Suppressor macrophage (primary cell): ENCODE measurements around the gene TPRG1.
A peak's percentile ranks its signal among the peaks of the same experiment; 100 is the strongest.
"Not testable (repeated sequence)": the region's sequence is repeated elsewhere in the genome, so short reads cannot be mapped to it uniquely, and the experiment has no call there.

Experiments
- DNase-seq, 4 experiments: peaks; one replicate each; pipeline ENCODE4 v3.0.0-alpha.2; 2020 to 2022

TPRG1 gene

DNA sequence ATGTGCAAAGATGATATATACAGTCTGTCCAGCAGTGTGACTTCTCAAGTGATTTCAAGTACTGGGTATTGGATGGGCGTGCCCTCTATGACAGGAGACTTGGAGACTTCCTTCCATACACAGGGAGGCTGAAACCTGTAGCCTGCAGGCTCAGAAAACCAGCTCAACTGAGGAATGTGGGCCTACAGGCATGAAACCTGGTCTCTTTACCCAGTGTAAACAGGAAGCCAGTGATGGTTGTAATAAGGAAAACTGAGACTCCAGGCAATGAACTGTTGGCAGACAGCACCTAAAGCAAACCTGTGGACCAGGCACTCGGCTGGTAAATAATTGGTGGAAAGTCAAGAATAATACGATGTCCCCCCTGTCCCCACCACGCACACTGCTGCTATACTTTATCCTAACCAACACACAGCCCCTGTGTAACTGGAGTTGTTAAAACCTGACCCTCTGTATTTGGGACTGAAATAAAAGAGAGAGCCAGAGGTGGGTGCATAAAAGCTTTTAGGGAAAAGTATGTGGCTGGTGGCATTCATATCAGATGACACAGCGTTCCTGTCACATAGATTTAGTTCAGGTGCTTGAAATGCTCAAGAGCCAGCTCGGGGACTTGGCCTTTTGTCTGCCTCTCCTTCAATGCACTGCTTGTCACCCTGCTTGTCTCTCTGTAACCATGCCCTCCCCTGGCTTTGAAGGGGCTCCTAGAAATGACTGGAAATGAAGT is 144.7 kb downstream of the TPRG1 start:
- no peak for DNase-seq

DNA sequence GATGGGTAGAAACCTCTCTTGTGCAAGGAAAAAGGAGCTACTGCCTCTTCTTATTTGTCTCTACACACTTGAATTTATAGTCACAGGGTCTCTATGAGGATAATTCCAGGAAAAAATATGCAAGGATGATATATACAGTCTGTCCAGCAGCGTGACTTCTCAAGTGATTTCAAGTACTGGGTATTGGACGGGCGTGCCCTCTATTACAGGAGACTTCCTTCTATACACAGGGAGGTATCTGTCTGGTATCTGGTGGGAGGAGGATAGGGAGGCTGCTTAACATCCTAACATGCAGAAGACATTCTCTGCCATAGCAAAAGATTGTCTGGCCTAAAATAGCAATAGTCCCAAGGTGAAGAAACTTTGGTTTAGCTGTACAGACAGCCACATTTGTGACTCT is 146.1 kb downstream of the TPRG1 start:
- DNase-seq, result no peak

DNA sequence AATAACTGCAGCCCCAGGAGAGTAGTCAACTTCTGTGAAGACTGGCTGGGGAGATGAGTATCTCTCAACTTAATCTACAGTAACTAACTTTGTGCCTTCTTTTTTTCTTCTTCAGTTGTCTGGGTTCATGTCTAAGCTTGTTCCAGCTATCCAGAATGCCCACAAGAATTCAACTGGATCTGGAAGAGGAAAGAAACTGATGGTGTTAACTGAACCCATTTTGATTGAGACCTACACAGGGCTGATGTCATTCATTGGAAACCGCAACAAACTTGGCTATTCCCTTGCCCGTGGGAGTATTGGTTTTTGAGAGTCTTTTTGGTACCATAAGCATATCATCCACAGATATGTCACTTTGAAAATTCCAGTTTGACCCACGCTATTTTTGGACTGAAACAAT is 148.7 kb downstream of the TPRG1 start:
- no peak for DNase-seq

DNA sequence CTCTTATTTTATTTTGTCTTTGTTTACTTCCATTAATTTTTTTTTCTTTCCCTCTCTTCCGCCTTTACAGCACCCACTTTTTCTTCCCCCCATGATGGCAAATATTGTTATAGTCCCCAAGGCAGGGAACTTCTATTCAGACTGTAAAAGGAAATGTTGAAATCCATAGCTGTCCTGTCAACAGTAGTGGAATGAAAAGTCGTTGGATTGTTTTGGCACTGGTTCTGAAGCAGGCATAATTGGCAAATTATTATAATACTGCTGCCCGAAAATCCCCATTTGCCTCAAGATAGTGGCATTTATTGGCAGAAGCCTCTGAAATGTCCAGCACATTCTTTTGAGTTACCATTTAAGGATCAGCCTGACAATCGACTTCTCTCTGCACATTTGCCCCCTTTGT is 150.6 kb downstream of the TPRG1 start:
- DNase-seq, result no peak

DNA sequence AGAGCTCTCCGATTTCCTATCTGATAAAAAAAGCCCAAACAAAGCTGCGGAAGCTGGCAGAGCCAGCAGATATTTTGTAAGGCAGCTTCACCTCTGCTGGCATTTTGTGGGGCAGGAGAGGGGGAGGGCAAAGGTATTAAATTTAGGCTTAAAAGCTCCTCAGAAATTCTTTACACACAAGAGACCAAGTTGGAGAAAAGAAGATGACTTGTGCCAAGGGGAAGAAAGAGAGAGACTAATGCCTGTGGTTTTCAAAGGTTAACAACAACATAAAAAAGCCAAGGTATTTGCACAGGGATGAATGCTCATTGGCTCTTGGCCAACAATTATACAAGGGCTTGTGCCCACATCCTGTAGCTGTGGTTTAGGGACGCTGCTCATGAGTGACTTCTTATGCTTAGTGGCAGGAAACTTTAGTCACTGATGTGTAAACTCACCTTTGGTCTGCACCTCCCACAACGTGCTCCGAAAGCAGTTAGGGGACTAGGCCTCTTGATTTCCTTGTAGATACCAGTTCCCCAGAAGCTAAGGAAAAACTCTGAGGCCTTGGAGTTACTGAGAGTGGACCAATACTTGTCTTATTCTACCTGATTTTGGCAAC is 152.9 kb downstream of the TPRG1 start:
- peak in 1 of 4 experiments; percentile 6 for DNase-seq

DNA sequence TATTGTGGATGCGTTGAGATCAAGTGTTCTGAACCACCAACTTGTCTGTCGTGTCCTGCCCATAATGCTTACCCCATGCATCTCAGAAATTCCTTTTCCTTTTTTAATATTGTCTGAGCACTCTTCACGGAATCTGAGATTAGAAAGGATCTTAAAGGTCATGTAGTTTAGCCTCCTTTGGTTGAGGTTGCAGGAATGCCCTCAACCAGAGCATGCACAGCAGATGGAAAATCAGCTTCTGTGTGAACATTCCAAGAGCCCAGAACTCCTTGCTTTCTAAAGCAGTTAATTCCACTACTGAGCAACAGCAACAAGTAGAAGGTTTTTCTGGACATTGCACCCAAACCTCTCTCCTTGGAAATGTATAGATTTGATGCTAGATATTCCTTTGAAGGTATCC is 153.7 kb downstream of the TPRG1 start:
- no peak for DNase-seq

DNA sequence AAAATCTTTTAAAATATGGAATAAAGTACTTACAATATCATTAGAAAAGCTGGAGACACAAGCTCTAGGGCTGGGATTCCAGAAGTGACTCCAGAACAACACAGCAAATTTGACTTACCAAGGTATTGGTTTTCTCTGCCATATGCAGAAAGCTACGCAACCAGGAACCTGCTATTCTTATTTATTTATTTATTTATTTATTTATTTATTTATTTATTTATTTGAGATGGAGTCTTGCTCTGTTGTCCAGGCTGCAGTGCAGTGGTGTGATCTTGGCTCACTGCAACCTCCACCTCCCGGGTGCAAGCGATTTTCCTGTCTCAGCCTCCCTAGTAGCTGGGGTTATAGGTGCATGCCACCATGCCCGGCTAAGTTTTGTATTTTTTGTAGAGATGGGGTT is 157.9 kb downstream of the TPRG1 start:
- not testable (repeated sequence) for DNase-seq

DNA sequence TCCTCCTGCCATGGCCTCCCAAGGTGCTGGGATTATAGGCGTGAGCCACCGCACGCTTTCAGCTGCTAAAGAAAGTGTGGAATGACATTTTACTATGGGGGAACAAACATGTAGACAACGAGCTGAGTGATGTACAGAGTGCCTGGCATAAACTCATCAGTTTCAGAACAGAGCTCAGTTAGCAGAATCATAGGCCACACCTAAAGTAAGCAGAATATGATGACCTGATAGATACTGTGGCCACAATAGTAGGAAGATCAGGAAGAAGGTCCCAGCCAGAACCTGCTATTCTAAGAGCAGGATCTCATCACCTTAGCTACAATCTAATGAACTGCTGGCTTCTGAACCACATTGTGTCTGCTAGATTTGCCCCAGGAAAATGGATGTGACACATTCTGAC is 158.3 kb downstream of the TPRG1 start:
- DNase-seq, result no peak

DNA sequence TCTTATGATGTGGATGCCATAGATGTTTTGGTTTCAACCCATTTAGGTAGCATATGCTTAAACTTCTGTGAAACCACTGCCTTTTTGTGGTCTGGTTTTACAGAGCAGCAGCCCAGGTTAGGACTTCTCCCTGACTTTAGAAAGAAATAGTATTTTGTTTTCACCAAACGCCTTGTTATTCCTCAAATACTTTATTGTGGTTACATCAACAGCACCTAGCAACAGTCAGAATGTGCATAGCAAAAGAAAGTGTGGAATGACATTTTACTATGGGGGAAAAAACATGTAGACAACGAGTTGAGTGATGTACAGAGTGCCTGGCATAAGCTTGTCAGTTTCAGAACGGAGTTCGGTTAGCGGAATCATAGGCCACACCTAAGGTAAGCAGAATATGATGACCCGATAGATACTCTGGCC is 159.2 kb downstream of the TPRG1 start:
- DNase-seq, result no peak

DNA sequence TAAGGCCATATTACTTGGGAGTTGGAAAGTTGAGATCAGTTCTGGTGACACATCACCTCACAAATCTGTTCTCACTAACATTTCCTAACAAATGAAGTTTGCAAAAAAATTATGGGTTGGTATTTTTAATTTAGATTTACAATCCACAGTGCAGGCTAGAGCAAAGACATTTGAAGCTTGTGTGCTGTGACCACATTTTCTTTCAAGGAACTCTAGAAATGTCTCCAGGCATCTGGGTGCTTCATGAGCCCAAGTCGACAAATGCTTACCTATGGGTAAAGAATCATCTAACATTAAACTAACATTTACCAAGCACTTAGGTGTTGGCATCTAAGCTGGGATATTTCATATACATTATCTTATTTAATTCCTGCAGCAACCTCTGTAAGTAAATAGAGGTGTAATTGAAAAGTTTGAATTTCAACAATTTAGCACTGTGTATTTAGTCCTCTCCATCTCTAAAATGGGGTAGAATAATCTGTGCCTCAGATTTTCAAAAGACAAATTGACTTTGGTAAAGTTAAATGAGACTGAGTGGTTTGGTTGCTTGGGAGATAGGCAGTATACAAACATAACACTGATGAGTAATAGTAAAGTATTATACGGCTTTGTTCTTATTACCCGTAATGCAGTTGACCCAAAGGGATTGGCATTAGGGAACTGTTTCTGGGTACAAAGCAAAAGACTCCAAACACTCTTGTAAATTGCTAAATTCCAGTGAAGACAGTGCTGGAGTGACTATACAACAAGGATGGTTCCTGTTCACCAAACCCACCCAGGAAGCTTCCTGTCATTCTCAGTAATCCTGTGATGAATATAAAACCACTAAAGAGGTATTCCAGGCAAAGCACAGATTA is 162.5 kb downstream of the TPRG1 start:
- no peak for DNase-seq

DNA sequence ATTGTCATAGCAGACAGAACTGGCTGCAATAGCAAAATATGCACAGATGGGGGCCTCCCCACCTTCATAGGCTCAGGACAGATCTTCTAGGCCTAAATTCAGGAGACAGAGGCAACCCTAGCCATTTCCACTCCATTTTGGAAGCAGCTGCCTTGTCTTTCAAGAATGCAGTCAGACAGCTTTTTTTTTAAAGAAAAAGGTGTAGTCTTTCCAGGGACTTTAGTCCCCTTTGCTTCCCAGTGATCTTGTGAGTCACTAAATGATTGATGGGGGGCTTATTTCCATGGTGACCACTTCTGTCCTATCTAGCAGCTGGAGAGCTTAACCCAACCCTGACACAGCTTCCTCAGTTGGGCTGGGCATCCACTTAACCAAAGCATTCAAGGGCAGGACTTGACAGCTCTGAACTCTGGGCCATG is 165.9 kb downstream of the TPRG1 start:
- DNase-seq, result no peak

DNA sequence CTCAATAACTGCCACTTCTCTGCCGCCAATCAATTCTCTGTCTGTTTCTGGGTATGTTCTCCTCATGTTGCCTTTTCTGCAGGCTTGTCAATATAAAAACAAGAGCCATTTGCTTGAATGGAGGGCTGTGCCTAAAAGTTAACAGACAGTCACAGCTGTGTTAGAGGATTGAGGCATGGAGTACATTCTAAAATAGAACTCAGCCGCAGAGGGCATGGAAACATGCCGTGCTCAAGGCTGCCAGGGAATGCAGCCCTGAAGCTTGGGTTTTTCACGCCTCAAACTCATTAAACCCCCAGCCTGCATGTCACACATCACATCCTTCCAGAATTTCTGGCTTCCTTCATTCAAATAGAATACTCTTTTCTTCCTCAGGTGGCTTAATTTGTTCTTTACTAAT is 166.6 kb downstream of the TPRG1 start:
- DNase-seq, result no peak

DNA sequence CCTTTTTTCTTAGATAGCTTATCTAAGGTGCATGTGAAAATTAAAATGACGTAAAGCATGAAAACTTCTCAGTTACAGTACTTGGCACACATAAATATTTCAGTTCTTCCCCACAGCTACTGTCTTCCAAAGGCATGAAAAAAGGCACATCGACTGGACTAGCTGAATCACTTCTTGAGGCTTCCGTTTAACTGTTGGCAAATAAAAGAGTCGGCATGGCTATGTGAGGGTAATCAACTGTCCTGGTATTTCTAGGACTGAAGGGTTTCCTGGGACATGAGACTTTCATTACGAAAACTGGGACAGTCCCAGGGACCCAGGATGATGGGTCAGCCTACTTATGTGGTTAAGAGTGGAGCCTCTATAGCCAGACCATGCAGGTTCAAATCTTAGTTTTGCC is 168.2 kb downstream of the TPRG1 start:
- no peak for DNase-seq

DNA sequence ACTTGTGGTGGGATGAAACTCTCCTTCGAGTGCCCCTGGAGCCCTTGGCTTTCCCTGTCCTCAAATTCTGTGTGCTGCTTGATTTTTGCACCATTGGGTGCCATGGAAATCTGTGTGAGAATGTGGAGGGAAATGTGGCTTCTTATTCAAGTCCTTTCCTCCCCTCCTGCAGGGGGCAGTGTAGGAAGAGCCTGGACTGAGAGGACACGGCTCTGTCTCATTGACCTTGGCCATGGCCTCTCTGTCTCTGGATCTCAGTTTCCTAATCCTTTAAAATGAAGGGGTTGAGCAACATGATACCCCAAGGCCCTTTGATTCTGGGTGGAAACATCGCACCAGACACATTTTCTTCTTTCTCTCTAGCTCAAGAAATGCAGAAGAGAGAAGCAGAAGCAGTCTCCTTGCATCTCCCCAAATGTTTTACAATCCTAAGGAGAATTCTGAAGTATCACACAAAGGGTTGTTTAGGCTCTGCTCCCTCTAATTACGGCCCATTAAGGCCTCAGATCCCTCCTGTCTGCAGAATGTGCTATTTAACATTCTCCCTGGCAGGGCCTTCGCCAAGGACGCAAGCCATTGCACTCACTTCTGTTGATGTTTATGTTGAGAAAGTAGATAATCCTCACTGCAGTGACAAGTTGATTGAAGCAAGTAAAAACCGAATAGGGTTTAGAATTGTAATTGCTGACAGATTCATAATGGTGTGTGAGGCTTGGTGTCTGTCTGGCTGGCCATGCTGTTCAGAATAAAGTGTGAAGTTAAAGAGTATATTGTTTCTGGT is 169.1 kb downstream of the TPRG1 start:
- peak in 3 of 4 experiments; percentile 9 to 22 (median 9) for DNase-seq

DNA sequence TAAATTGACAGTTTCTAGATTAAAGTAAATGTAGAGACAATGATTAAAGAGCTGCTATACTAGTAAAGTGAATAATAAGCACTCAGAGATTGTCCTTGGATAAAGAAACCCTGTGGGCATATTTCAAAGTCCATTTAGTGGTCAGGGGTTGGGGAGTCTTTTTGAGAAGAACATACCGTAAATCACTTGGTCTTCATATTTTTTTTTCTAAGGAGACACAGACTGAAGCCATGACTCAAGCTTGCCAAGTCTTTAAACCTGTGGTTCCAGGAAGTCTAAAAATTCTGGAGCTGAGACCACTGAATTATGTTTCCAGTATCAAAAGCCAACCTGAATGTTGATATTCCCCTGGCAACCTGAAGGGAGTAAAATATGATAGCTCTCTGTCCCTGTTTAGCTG is 171.0 kb downstream of the TPRG1 start:
- no peak for DNase-seq

DNA sequence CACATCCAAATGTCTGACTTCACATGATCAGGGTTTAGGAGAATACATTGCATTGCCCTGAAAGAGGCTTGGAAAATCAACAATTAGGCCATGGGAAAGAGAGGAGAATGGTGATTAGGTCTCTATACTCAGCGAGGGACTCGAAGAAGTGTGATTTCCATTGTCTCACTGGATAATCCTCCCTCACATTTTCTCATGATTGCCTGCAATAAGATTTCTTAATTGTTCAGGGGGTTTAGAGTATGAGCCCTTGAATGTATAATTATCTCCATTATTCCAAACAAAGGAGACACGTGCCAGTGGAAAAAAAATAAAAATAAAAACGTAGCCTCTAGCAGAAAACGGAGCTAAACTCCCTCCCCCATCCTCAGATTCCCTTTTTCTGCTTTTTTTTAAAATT is 173.2 kb downstream of the TPRG1 start:
- no peak for DNase-seq

DNA sequence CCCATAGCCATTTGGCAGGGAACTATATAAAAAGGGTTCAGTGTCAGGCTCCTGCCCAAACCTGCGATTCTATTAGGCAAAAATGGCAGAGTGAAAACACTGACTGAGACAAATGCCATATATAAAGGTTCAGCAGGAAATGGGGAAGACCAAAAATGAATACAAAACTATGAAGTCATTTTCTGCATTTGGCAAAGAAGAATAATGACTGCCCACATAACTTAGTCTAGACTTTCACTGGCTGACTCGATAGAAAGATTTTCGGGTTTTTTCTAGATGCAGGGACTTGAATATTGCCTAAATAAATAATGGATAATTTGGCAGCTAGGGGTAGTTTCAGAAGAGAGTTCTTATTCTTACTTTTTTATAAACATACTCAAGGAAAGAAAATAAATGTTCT is 178.0 kb downstream of the TPRG1 start:
- no peak for DNase-seq

DNA sequence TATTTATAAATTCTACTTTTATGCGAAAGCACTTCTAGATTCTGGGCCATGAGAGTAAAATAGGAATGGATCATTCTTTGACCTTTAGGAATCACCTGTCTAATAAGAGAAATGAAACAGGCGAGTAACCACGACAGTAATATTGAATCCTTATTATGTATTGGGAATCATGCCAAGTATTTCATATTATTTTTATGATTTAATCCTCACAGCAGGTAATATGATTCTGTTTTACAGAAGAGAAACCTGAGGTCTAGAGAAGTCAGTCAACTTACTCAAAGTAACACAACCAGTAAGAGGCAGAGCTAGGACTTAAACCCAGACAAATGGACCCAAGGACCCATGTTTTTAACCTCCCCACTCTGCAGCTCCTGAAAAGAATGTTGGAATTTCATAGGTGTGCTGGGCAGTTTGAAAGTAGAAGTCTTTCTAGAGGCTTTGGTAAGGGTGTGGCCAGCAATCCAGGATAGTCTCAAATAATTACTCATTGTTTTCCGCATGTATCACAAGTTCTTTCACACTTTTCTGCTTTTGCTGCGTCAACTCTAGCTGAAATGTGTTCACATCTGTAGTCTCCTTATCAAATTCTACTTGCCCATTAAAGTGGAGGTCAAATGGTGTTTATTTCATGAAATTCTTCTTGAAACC is 181.7 kb downstream of the TPRG1 start:
- DNase-seq, result no peak

DNA sequence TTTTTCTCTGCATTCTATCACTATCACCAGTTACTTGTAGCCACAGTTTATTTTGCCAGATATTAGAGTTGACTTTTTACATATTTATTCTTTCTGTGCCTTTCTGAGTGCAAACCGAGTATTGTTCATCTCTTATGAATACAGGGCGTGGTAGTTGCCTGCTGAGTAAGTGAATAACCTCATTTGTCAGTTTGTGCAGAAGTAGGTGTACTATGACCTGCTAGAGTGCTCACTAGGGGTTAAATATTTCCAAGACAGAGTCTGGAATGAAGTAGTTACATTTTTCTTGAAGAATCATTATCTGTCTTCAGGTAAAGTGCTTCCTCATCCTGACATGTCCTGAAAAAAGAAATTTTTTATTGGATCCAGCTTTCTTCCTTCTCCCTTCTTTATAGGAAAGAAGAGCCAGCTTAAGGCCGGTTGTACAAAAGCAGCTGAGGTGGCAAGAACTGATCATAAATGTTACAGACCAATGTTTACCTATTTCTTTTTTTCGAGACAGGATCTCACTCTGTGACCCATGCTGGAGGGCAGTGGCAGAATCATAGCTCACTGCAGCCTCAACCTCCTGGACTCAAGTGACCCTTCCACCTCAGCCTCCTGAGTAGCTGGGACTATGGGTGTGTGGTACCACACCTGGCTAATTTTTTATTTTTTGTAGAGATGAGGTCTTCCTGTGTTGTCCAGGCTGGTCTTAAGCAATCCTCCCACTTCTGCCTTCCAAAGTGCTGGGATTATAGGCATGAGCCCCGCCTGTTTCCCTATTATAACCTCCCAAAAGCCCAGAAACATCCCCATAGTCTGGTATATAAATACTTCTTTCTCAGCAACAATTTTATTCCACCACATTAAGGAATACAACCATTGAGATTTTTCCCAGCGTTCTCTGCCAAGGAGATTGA is 182.5 kb downstream of the TPRG1 start:
- DNase-seq, result no peak

DNA sequence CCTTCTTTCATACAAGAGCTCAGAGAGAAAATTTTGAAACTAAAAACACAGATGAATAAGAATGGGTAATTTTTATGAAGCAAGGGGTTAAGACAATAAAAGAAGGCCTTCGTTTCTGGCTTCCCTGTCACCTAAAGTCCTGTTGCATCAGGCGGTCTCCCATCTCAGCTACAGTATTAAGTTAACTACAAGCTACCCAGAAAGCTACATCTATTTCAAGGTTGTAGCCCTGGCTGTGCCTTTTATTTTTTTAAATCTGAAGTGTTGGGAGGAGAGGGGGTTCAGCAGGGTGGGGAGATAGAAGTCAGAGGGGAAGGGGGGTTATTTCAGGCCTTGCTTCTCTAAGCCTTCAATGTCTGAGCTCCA is 183.3 kb downstream of the TPRG1 start:
- no peak for DNase-seq

DNA sequence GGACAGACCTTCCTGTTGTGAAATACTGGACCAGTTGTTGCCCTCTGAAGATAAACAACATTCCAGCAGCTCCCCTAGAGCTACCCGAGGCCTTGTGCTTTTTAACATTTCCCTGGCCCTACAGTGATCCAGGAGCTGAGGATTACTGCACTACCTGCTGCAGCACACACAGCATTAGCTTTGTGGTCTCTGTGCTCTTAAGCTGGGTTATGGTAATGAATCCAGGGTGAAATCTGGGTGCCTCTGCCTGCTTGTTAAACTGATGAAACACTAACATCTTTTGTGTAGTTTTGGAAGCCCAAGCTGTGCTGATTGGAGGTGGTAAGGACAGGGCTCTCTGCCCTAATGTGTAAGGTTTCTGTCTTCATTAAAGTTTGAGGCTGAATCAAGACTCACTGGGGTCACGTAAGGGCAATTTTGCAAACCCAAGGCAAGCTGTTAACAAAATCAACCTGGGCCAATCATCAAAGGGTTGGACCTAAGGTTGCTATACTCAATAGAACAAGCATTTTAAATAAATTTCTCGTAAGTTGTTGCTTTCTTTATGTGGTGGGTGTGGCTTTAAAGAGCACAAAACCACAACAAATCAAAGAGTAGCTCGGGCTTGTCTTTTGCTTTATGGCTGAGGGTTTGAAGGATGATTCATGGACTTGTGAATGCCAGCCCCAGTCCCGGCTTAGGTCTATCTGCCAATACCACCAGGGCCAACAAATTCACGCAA is 183.9 kb downstream of the TPRG1 start:
- no peak for DNase-seq
